ENCODE measurements around the gene TMEM72.
A peak's percentile ranks its signal among the peaks of the same experiment; 100 is the strongest.

TMEM72 gene

GRCh38 chr10:44911951-44912350, 814 bp downstream of the TMEM72 start:
- H3K4me1 ChIP-seq (ENCODE audit: control insufficient read depth in 1 of 2, insufficient read depth in 1 of 2, low read depth in 1 of 2, low read length in 1 of 2): peaks cover 87% of the 10 kb centered on the region in 2 experiments
- TF ChIP-seq, protein P1, sequence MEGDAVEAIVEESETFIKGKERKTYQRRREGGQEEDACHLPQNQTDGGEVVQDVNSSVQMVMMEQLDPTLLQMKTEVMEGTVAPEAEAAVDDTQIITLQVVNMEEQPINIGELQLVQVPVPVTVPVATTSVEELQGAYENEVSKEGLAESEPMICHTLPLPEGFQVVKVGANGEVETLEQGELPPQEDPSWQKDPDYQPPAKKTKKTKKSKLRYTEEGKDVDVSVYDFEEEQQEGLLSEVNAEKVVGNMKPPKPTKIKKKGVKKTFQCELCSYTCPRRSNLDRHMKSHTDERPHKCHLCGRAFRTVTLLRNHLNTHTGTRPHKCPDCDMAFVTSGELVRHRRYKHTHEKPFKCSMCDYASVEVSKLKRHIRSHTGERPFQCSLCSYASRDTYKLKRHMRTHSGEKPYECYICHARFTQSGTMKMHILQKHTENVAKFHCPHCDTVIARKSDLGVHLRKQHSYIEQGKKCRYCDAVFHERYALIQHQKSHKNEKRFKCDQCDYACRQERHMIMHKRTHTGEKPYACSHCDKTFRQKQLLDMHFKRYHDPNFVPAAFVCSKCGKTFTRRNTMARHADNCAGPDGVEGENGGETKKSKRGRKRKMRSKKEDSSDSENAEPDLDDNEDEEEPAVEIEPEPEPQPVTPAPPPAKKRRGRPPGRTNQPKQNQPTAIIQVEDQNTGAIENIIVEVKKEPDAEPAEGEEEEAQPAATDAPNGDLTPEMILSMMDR (IDR thresholded peaks at IDR 0.05): no peak
- no peaks in the 10 kb centered on the region for H3K27me3 ChIP-seq
- no peaks in the 10 kb centered on the region for H3K36me3 ChIP-seq
- H3K4me3 ChIP-seq (ENCODE audit: low read depth in 1 of 2, low read length in 1 of 2): no peak overlapping the region
- H3K9me3 ChIP-seq: no peaks in the 10 kb centered on the region
- H3K27ac ChIP-seq: no peak overlapping the region

DNA sequence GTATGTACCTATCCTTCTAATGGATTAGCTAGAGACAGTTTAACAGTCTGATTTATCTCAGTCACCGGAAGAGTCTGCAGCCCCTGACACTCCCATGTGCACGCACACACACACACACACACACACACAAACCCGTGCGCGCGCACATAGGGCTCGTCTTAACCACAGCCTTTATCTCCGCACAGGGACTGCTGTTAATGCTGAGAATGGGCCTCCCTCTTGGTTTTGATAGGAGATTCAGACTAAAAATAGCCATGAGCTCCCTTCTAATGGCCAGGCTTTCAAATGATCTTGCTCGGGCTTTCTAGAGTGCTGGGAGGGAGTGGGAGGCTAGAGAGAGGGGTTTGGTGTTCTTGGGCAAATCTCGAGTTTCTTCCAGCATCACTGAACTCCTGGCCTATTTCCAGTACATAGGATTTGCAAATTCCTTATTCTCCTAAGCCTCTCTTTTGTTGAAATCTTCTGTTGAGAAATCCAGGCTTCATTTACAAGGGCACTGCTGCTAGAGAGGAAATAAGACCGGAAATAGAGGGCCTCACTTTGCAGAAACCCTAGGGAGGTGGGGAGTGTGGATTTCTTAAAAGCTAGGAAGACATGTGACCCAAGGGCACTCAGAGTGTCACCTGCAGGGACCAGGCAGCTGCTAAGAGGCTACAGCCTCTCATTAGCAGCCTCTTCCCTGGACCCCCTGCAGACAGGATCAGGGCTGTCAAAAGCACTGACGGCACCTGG, 2.4 kb downstream of the TMEM72 start:
- no peaks in the 10 kb centered on the region for H3K9me3 ChIP-seq
- TF ChIP-seq, protein P1 (IDR thresholded peaks at IDR 0.05): no peak
- peak overlapping the region in 1 of 2 experiments; percentile 4 for H3K4me3 ChIP-seq (ENCODE audit: low read depth in 1 of 2, low read length in 1 of 2)
- peaks cover 71 to 72% of the 10 kb centered on the region in 2 experiments for H3K4me1 ChIP-seq (ENCODE audit: control insufficient read depth in 1 of 2, insufficient read depth in 1 of 2, low read depth in 1 of 2, low read length in 1 of 2)
- peak overlapping the region; percentile 72 for H3K27ac ChIP-seq
- H3K36me3 ChIP-seq: no peaks in the 10 kb centered on the region
- no peaks in the 10 kb centered on the region for H3K27me3 ChIP-seq

- no peaks in the 10 kb centered on the region for H3K27me3 ChIP-seq
- TF ChIP-seq, protein P1 (IDR thresholded peaks at IDR 0.05): no peak
- peaks cover 60% of the 10 kb centered on the region in 2 experiments for H3K4me1 ChIP-seq (ENCODE audit: control insufficient read depth in 1 of 2, insufficient read depth in 1 of 2, low read depth in 1 of 2, low read length in 1 of 2)
- peak overlapping the region; percentile 72 for H3K27ac ChIP-seq
- H3K36me3 ChIP-seq: no peaks in the 10 kb centered on the region
- no peak overlapping the region for H3K4me3 ChIP-seq (ENCODE audit: low read depth in 1 of 2, low read length in 1 of 2)
- no peaks in the 10 kb centered on the region for H3K9me3 ChIP-seq
Measured at GRCh38 chr10:44914891-44915290, 3.8 kb downstream of the TMEM72 start.

- H3K27ac ChIP-seq: no peak overlapping the region
Measured at GRCh38 chr10:44916429-44916828, 5.3 kb downstream of the TMEM72 start.

DNA sequence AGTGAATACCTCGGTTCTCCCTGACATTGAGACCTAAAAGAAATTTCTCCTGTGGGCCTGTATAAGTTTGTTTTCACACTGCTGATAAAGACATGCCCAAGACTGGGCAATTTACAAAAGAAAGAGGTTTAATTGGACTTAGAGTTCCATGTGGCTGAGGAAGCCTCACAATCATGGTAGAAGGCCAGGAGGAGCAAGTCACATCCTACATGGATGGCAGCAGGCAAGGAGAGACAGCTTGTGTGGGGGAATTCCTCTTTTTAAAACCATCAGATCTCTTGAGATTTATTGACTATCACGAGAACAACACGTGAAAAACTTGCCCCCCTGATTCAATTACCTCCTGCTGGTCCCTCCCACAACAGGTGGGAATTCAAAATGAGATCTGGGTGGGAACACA, 6.7 kb downstream of the TMEM72 start:
- Histone ChIP-seq H3K4me1 (ENCODE audit: control insufficient read depth in 1 of 2, insufficient read depth in 1 of 2, low read depth in 1 of 2, low read length in 1 of 2) (peaks cover 34 to 36% of the 10 kb centered on the region in 2 experiments), H3K27ac (no peak overlapping the region), H3K4me3 (ENCODE audit: low read depth in 1 of 2, low read length in 1 of 2) (no peak overlapping the region), H3K9me3 (no peaks in the 10 kb centered on the region), H3K36me3 (no peaks in the 10 kb centered on the region), H3K27me3 (no peaks in the 10 kb centered on the region)
- TF ChIP-seq, protein P1 (IDR thresholded peaks at IDR 0.05): no peak

More at GRCh38 chr10:44916429-44916828, 5.3 kb downstream of the TMEM72 start:
- Histone ChIP-seq H3K4me1 (ENCODE audit: control insufficient read depth in 1 of 2, insufficient read depth in 1 of 2, low read depth in 1 of 2, low read length in 1 of 2) (peaks cover 48 to 49% of the 10 kb centered on the region in 2 experiments), H3K4me3 (ENCODE audit: low read depth in 1 of 2, low read length in 1 of 2) (no peak overlapping the region), H3K36me3 (no peaks in the 10 kb centered on the region), H3K27me3 (no peaks in the 10 kb centered on the region), H3K9me3 (no peaks in the 10 kb centered on the region)
- TF ChIP-seq, protein P1 (IDR thresholded peaks at IDR 0.05): no peak
